ENCODE results near the gene OTOG. TPM values are rescaled to one million over a fixed set of nuclear protein-coding genes. Genes with fewer than 3 reads are reported as not detected.

The OTOG gene
- total RNA-seq, 1 donor from 2014 or later = 42.1 TPM

- H3K4me3 Mint-ChIP-seq = no peak overlapping the region
- peaks cover 9% of the 10 kb centered on the region for H3F3A ChIP-seq (ENCODE audit: low read depth)
- H3K79me2 ChIP-seq (ENCODE audit: low read depth) = no peaks in the 10 kb centered on the region
- H3K4me1 ChIP-seq = peaks cover 10% of the 10 kb centered on the region
- TF ChIP-seq EZH2phosphoT487 (IDR thresholded peaks at IDR 0.05) (no peak), CTCF (IDR thresholded peaks at IDR 0.05) (no peak), EZH2 (IDR thresholded peaks at IDR 0.05) (no peak)
- H3K4me3 ChIP-seq = no peak overlapping the region
- no peaks in the 10 kb centered on the region for H3K27me3 ChIP-seq
- peaks cover 33% of the 10 kb centered on the region for H3K4me1 Mint-ChIP-seq
- no peaks in the 10 kb centered on the region for H3K9me3 ChIP-seq (ENCODE audit: low read depth)
- H2AFZ ChIP-seq (replicated peaks) = no peak overlapping the region
- no peaks in the 10 kb centered on the region for H4K20me1 ChIP-seq (ENCODE audit: low read depth)
- no peak overlapping the region for H3K4me2 ChIP-seq
- no peak overlapping the region for H3K27ac ChIP-seq
- H3K9ac ChIP-seq = no peak overlapping the region
- H3K27ac Mint-ChIP-seq = no peak overlapping the region
- H3K36me3 ChIP-seq = no peaks in the 10 kb centered on the region
- H3K36me3 Mint-ChIP-seq = no peaks in the 10 kb centered on the region
- H3K9me3 Mint-ChIP-seq = no peaks in the 10 kb centered on the region
- DNase-seq (ENCODE audit: low spot score) = no peak
- peaks cover 5% of the 10 kb centered on the region for H3K27me3 Mint-ChIP-seq (ENCODE audit: insufficient read depth, low read depth)
Measured at GRCh38 chr11:17532784-17533183, 14.3 kb upstream of the OTOG start.

GRCh38 chr11:17533341-17533740, 13.7 kb upstream of the OTOG start:
- H3K27me3 Mint-ChIP-seq (ENCODE audit: insufficient read depth, low read depth) = peaks cover 2% of the 10 kb centered on the region
- Histone ChIP-seq H3F3A (ENCODE audit: low read depth) (peaks cover 9% of the 10 kb centered on the region), H3K79me2 (ENCODE audit: low read depth) (no peaks in the 10 kb centered on the region), H3K36me3 (no peaks in the 10 kb centered on the region), H3K27ac (no peak overlapping the region), H3K27me3 (no peaks in the 10 kb centered on the region), H3K4me2 (no peak overlapping the region), H2AFZ (replicated peaks) (no peak overlapping the region), H3K9ac (no peak overlapping the region), H3K9me3 (ENCODE audit: low read depth) (no peaks in the 10 kb centered on the region), H3K4me1 (peaks cover 10% of the 10 kb centered on the region), H3K4me3 (no peak overlapping the region), H4K20me1 (ENCODE audit: low read depth) (no peaks in the 10 kb centered on the region)
- peaks cover 35% of the 10 kb centered on the region for H3K4me1 Mint-ChIP-seq
- no peaks in the 10 kb centered on the region for H3K9me3 Mint-ChIP-seq
- TF ChIP-seq EZH2phosphoT487 (IDR thresholded peaks at IDR 0.05) (no peak), EZH2 (IDR thresholded peaks at IDR 0.05) (no peak), CTCF (IDR thresholded peaks at IDR 0.05) (no peak)
- no peaks in the 10 kb centered on the region for H3K36me3 Mint-ChIP-seq
- no peak overlapping the region for H3K4me3 Mint-ChIP-seq
- H3K27ac Mint-ChIP-seq = no peak overlapping the region
- DNase-seq (ENCODE audit: low spot score) = no peak

GRCh38 chr11:17533778-17534415, 13.2 kb upstream of the OTOG start:
- no peaks in the 10 kb centered on the region for H4K20me1 ChIP-seq (ENCODE audit: low read depth)
- H3K27me3 Mint-ChIP-seq (ENCODE audit: insufficient read depth, low read depth) = no peaks in the 10 kb centered on the region

More at GRCh38 chr11:17533778-17534415, 13.2 kb upstream of the OTOG start:
- H3K9me3 ChIP-seq (ENCODE audit: low read depth) = no peaks in the 10 kb centered on the region
- H3F3A ChIP-seq (ENCODE audit: low read depth) = peaks cover 9% of the 10 kb centered on the region
- no peaks in the 10 kb centered on the region for H3K36me3 Mint-ChIP-seq
- H3K4me1 ChIP-seq = peaks cover 10% of the 10 kb centered on the region
- no peak overlapping the region for H3K4me2 ChIP-seq
- no peak overlapping the region for H3K27ac Mint-ChIP-seq
- no peaks in the 10 kb centered on the region for H3K79me2 ChIP-seq (ENCODE audit: low read depth)
- H2AFZ ChIP-seq (replicated peaks) = no peak overlapping the region
- no peak overlapping the region for H3K27ac ChIP-seq
- H3K4me3 Mint-ChIP-seq = no peak overlapping the region
- TF ChIP-seq EZH2phosphoT487 (IDR thresholded peaks at IDR 0.05) = no peak
- no peak for TF ChIP-seq CTCF (IDR thresholded peaks at IDR 0.05)
- H3K4me3 ChIP-seq = no peak overlapping the region
- no peaks in the 10 kb centered on the region for H3K27me3 ChIP-seq
- H3K9ac ChIP-seq = no peak overlapping the region
- H3K9me3 Mint-ChIP-seq = no peaks in the 10 kb centered on the region
- H3K36me3 ChIP-seq = no peaks in the 10 kb centered on the region
- no peak for DNase-seq (ENCODE audit: low spot score)
- H3K4me1 Mint-ChIP-seq = peaks cover 35% of the 10 kb centered on the region

Measured in neural progenitor cell (in vitro differentiated cells).